ENCODE results near the gene GPR108. TPM values are rescaled to one million over a fixed set of nuclear protein-coding genes. Genes with fewer than 3 reads are reported as not detected.
A peak's percentile ranks its signal among the peaks of the same experiment; 100 is the strongest.
"Not testable (repeated sequence)": the region's sequence is repeated elsewhere in the genome, so short reads cannot be mapped to it uniquely, and the experiment has no call there.

The GPR108 gene
- total RNA-seq, 1 donor from 2014 or later: 74.0 TPM

DNA sequence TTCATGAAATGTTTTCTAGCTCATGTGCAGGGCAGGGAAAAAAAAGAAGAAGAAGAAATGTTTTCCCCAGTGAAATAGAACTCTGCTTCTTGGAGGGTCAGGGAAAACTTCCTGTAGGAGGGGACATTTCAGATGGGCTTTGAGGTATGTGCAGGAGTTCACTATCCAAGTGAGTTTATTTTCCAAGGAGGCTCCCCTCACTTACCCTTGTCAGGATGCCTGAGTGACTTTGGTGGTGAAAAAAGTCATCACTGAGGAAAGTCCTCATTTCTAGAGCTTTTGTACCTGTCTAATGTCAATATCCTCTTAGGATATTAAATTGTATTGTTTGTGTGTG lies 16.3 kb downstream of the GPR108 start:
- DNase-seq (ENCODE audit: low spot score): no peak

- peak; percentile 74 for DNase-seq (ENCODE audit: low spot score)
Observed at GRCh38 chr19:6720369-6721137, 16.8 kb downstream of the GPR108 start, which contains the start of gene C3. TSS of gene C3 (minus strand) at chr19:6720650. CDS start at chr19:6720589, 61 bp downstream.

DNA sequence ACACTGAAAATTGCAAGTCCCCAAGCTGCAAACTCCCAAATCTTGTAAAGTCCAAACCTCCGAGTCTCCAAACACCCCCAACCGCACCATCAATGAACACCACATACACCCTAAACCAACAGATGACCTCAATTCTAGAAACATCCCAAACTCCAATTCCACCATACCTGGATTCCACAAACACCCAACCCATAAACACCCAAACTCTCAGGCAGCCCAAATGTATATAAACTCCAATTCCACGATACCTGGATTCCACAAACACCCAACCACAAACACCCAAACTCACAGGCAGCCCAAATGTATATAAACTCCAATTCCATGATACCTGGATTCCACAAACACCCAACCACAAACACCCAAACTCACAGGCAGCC lies 17.4 kb downstream of the GPR108 start:
- DNase-seq (ENCODE audit: low spot score): no peak

DNA sequence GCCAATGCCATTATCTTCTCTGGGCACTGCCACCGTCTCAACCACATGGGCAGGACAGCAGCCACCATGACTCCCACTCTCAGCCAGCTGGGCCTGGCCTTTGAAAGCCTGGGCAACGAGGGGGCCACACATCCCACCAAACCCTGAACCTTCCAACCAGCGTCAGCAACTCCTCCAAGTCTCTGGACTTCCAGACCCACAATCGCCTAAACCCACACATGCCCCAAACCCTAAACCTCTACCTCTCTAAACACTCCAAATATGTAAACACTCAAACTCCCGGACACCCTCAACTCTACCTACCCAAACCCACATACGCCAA lies 17.9 kb downstream of the GPR108 start:
- DNase-seq (ENCODE audit: low spot score): no peak

DNA sequence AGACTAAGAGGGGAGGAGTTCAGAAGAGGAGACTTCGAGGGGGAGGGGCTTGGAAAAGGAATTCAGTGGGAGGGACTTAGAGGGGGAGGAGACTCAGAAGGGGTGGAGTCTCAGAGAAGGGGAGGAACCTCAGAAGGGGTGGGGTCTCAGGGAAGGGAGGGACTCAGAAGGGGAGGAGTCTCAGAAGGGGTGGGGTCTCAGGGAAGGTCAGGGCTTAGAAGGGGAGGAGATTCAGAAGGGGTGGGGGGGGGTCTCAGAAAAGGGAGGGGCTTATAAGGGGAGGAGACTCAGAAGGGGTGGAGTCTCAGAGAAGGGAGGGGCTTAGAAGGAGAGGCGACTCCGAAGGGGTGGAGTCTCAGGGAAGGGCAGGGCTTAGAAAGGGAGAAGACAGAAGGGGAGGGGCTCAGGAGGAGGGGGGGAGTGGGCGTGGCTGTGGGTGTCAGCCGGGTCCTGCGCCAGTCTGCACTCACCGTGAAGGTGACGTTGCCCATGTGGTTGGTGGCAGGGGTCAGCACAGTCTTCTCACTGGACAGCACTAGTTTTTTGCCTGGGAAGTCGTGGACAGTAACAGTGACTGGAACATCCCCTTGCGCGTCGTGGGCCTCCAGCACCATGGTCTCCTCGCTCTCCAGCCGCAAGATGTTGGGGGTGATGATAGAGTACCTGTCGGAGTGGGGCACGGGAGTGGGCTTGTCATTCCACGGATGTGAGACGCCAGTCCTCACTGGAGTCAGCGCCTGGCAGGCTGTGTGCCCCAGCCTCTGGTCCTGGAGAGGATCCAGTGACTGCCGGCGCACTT lies 18.4 kb downstream of the GPR108 start:
- no peak for DNase-seq (ENCODE audit: low spot score)

- DNase-seq (ENCODE audit: low spot score): no peak
Observed at GRCh38 chr19:6718111-6718740, 19.2 kb downstream of the GPR108 start.

- no peak for DNase-seq (ENCODE audit: low spot score)
Observed at GRCh38 chr19:6717441-6717971, 19.9 kb downstream of the GPR108 start.

- no peak for DNase-seq (ENCODE audit: low spot score)
Observed at GRCh38 chr19:6717036-6717435, 20.3 kb downstream of the GPR108 start.

- DNase-seq (ENCODE audit: low spot score): no peak
Observed at GRCh38 chr19:6716610-6716970, 20.8 kb downstream of the GPR108 start.

GRCh38 chr19:6714749-6715555 lies 22.4 kb downstream of the GPR108 start:
- DNase-seq (ENCODE audit: low spot score): no peak

GRCh38 chr19:6713773-6714692 lies 23.3 kb downstream of the GPR108 start:
- DNase-seq (ENCODE audit: low spot score): no peak

DNA sequence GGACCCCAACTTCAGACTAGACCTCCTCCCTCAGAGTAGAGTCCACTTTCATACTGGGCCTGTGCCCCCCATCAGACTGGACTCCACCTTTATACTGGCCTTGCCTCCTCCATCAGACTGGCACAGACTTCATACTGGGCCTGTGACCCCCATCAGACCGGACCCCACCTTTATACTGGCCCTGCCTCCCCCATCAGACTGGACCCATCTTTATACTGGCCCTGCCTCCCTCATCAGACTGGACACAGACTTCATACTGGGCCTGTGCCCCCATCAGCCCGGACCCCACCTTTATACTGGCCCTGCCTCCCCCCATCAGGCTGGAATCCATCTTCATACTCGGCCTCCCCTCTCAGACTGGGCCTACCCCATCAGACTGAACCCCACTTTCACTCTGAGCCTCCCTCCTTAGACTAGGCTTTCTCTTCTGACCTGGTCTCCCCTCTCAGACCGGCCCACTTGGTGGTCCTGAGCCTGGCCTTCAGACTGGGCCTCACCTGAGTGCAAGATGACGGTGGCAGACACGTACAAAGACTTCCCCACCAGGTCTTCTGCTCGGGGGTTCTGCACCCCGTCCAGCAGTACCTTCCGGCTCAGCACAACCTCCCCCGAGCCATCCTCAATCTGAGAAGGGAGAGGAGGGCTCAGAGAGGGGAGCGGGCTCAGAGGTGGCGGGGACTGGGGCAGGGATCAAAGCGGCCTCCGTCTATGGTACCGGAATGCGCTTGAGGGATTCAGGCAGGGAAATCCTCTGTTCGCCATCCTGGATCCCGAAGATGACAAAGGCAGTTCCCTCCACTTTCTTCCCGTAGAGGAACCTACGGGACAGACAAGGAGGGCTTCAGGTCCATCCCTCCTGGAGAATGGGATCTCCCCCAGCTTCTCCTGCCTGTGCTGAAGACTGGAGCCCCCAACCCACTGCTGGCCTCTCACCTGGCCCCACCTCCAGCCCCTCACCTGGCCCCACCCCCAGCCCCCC lies 24.4 kb downstream of the GPR108 start:
- no peak for DNase-seq (ENCODE audit: low spot score)

- DNase-seq (ENCODE audit: low spot score): no peak
Observed at GRCh38 chr19:6712231-6712630, 25.1 kb downstream of the GPR108 start.

DNA sequence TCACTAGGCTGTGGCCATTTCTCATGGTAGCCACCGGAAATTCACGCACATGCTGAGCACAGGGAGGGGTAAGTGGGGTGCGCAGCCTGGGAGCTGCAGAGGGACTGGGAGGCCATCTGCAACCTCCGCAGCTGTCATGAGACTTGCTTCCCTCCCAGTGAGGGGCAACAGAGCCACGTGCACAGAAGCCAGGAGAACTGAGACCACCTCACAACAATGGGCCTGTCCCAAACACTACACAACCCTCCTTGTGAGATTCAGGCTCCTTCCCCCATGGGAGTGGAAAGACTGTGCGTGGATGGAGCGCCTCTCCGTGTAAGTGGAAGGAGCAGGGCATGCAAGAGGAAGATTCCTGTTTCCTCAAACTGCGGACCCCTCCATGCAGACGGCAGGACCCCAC lies 25.8 kb downstream of the GPR108 start:
- DNase-seq (ENCODE audit: low spot score): no peak

GRCh38 chr19:6711078-6711361 lies 26.4 kb downstream of the GPR108 start:
- DNase-seq (ENCODE audit: low spot score): no peak

DNA sequence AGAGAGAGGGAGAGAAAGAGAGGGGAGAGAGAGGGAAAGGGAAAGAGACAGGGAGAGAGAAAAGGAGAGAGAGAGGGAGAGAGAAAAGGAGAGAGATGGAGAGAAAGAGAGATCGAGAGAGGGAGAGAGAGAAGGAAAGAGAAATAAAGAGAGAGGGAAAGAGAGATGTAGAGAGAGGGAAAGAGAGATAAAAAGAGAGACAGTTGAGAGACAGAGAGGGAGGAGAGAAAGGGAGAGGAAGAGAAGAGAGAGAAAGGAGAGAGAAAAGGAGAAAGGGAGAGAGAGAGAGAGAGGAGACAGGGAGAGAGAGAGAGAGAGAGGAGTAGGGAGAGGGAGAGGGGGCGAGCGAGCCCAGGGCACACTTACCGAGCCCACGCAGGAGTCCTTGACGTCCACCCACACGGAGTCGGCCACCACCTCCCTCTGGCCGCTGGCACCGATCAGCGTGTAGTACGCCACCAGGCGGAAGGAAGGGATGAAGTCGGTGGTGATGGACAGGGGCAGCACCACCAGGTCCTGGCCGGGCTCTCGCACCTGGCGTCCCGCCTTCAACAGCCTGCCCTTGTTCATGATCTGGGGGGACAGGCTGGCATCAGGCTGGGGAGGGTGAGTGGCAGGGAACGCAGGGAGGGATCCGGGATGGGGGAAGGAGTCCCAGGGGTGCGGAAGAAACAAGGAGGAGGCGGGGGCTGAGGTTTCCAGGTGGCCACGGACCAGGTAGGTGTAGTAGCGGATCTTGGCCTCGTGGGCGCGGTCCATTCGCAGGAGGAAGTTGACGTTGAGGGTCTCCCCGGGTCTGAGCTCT lies 26.9 kb downstream of the GPR108 start:
- no peak for DNase-seq (ENCODE audit: low spot score)

GRCh38 chr19:6709549-6709948 lies 27.8 kb downstream of the GPR108 start:
- DNase-seq (ENCODE audit: low spot score): no peak

DNA sequence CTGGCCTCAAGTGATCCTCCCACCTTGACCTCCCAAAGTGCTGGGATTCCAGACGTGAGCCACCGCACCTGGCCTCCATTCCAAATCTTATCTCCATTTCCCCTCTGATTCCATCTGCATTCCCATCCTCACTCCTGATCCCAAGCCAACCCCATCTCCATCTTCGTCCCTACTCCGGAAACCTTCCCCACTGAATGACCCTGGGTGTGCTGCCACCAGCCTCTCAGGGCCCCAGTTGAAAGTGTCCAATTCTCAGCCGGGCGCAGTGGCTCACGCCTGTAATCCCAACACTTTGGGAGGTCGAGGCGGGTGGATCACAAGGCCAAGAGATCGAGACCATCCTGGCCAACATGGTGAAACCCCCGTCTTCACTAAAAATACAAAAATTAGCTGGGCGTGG lies 28.5 kb downstream of the GPR108 start:
- not testable (repeated sequence) for DNase-seq (ENCODE audit: low spot score)

DNA sequence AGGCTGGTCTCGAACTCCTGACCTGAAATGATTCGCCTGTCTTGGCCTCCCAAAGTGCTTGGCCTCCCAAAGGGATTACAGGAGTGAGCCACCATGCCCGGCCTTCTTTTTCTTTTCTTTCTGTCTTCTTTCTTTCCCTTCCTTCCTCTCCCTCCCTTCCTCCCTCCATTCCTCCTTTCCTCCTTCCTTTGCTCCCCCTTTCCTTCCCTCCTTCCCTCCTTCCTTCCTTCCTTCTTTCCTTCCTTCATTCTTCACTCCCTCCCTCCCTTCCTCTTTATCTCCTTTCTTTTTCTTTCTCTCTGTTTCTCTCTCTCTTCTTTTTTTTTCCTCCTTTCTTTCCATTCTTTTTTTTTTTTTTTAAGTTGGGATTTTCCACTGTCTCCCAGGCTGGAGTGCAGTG lies 29.0 kb downstream of the GPR108 start:
- DNase-seq (ENCODE audit: low spot score): no peak

Data from ureter (tissue), 1 donor.